ENCODE data around the gene DCTN5. TPM values are rescaled to one million over a fixed set of nuclear protein-coding genes. Genes with fewer than 3 reads are reported as not detected.
"Not testable (repeated sequence)": the region's sequence is repeated elsewhere in the genome, so short reads cannot be mapped to it uniquely, and the experiment has no call there.

DCTN5 gene
- total RNA-seq, 1 donor from 2014 or later, result 123 TPM

GRCh38 chr16:23694265-23694643 is 53.0 kb downstream of the DCTN5 start:
- no peak for DNase-seq (ENCODE audit: low read depth)

DNA sequence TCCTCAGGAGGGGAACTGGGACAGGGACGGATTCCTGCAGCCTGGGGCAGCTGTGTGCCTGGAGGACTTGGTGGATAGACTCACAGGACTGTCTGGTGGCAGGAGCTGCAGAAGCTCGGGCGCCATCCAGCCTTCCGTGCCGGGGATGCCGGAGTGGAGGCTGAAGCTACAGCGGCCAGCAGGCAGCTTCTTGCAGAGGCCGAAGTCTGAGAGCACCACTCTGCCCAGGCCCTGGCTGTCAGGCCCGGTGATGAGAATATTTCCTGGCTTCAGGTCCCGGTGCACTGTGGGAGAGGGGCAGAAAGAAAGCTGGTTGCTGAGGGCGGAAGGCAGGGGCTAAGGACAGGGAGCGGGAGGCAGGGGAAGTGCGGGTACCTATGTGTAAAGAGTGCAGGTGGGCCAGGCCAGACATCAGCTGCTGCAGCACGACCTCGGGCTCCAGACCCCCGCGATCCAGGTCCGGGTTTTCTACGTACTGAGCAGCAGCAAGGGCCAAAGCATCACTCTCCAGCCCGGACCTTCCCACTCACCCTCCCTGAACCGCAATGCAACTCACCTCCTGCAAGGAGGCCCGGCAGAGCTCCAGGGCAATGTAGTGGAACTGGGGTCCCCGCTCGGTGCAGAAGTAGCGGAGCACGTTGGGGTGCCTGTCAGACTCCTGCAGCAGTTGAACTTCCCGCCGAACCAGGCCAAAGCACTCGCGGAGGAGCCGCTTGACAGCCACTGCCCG is 53.5 kb downstream of the DCTN5 start:
- peak; percentile 35 for DNase-seq (ENCODE audit: low read depth)

DNA sequence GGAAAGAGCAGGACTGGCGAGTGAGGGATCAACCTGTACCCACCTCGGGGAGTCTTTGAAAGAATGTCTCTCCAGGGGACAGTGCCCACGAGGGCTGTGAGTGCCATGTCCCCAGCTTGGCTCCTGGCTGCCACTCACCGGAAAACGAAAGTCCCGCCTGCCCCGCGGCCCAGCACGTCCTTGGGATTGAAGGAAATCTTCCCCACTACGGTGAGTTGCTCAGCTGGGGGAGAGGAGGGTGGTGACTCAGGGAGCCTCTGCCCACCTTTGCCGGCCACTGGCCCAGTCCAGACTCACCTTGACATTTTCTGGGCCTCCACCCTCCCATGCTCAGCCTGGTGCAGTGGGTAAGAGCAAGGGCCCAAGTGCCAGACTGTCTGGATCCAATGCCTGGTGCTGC is 54.5 kb downstream of the DCTN5 start:
- no peak for DNase-seq (ENCODE audit: low read depth)

GRCh38 chr16:23699100-23699499 is 57.8 kb downstream of the DCTN5 start:
- peak; percentile 32 for DNase-seq (ENCODE audit: low read depth)

GRCh38 chr16:23700093-23700492 is 58.8 kb downstream of the DCTN5 start:
- no peak for DNase-seq (ENCODE audit: low read depth)

DNA sequence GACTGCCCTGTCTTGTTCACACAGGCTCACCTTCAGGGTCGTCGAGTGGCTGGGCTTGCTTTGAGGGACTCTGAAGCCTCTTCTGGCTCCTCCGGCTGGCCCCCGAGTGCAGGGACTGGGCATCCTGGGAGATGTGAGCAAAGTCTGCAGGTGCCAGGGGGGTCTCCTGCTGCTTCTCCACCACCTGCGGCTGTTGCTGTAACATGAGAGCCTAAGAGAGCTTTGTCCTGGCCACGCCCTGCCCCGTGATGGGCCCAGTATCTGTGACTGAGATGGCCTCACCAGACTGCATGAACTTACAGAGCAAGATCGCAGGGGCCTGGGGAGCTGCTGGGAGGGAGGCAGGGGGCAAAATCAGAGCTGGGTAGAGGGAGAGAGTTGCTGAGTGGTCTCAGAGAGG is 59.2 kb downstream of the DCTN5 start:
- DNase-seq (ENCODE audit: low read depth), result no peak

DNA sequence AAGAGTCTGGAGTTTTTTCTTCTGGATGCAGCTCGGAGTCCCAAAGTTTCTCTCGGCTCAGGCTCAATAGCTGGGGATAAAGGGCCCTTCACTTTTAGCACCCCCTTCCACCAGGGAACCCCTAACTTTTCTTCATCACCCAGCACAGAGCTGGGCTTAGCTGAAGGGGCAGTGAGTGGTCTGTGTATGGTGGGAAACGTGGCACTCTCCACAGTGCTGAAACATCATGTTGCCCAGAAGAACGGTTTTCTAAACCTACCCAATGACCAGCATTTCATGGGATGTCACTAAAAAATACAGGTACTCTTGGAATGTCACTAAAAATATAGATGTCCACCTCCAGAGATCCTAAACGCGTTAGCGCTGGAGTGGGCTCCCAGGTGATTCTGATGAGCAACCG is 59.8 kb downstream of the DCTN5 start:
- no peak for DNase-seq (ENCODE audit: low read depth)

DNA sequence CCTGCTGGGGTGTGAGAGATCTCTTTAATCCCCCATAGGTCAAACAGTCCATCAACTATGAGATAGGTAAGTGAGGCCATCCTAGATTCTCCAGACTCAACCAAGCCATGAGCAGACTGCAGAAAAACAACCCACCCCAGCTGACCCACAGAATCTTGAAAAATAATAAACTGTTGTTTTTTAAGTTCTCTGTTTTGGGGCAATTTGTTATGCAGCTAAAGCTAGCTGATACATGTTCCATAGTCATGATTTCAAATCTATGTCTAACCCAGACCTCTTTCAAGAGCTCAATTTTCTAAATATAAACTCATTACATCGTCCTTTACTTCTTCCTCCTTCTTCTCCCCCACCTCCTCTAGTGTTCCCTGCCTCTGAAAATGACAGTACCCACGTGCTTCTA is 61.7 kb downstream of the DCTN5 start:
- DNase-seq (ENCODE audit: low read depth), result no peak

DNA sequence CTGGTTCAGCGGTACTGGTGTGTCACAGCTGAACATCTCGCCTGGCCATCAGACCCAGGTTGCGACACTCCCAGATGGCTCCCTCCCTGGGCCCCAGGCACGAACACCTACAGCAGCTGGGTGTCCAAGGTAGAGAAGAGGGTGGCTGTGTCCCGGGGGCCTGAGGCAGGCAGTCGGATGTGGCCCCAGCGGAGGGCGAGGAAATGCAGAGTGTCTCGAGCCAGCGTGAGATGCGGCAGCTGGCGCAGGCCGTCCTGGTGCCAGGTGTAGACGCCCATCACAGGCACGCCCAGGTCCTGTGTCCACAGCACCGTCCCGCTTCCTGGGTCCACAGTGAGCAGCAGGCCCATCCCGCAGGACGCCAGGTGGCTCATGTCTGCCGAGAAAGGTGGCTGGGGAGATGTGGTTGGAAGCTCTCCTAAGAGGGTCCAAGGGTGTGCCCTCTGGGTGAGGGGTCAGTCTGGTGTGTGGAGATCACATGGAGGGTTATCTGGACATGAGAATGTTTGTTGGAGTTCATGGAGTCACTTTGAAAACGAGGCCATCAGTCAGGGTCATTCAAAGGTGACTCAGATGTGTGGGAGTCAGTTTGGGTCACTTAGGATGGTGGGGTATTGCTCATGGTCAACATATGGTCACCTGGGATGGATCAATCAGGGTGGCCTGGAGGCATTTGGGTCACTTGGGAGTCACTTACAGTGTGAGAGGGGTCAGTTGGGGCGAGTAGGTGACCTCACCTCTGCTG is 63.7 kb downstream of the DCTN5 start:
- no peak for DNase-seq (ENCODE audit: low read depth)

DNA sequence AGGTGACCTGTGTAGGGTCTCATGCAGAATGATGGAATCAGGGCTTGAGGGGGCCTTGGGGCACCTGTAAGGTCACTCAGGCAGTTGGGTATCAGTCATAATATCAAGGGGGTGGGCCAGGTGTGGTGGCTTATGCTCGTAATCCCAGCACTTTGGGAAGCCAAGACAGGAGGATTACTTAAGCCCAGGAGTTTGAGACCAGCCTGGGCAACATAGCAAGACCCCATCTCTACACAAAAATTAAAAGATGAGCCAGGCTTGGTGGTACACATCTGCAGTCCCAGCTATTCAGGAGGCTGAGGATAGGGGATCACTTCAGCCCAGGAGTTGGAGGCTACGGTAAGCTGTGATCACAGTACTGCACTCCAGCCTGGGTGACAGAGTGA is 64.2 kb downstream of the DCTN5 start:
- no peak for DNase-seq (ENCODE audit: low read depth)

GRCh38 chr16:23706439-23706838 is 65.2 kb downstream of the DCTN5 start:
- no peak for DNase-seq (ENCODE audit: low read depth)

DNA sequence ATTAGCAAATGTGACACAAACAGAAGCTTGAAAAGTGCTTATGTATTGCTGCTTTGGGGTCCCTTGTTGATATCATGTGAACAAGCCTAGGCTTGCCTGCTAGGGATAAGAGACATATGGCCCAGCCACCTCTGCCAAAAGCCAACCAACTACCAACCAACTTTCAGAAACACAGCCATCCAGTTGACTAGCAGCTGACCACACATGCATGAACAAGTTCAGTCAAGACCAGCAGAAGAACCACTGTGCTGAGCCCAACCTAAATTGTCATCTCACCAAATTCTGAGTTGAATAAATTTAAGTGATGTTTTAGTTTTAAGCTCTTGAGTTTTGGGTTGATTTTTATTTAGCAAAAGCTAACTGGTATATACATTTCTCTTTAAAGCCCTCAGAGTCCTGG is 68.3 kb downstream of the DCTN5 start:
- no peak for DNase-seq (ENCODE audit: low read depth)

GRCh38 chr16:23710008-23710407 is 68.7 kb downstream of the DCTN5 start:
- DNase-seq (ENCODE audit: low read depth), result no peak

DNA sequence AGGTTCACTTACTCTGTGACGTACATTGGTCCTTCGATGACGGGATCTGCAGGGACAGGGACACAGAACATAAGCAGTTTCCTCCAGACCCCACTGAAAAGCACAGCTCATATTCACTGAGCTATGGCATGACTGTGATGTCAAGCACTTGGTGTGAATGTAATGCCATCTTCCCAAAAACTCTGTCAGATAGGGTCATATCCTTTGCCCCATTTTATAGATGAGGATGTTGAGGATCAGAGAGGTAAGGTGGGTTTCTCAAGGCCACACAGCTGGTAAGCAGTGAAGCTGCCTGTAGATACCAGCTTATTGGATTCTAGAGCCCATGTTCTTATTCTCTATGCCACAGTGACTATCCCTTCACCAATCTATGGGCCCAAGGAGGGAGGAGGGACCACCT is 69.2 kb downstream of the DCTN5 start:
- DNase-seq (ENCODE audit: low read depth), result no peak

DNA sequence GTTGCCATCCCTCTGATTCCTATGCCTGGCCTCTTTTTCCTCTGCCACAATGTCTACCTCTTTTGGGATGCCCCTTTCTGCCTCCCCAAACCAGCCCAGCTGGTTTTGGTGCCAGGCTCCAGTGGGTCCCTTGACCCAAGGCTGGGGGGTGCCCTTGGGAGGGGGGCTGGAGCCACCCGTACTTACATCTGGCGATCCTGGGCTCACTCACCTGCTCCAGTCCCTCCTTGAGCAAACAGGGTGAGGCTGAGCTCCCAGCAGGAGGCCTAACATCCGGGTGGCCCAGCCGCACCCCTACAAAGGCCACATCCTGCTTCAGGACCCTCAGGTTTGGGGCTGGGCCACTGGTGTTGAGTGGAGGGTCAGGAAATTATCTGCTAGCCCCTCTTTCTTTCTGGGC is 70.5 kb downstream of the DCTN5 start:
- no peak for DNase-seq (ENCODE audit: low read depth)

GRCh38 chr16:23712976-23713375 is 71.7 kb downstream of the DCTN5 start, which contains the start of gene ERN2:
Gene ERN2 (minus strand): TSS chr16:23713222. CDS start chr16:23713187, 35 bp downstream.
- DNase-seq (ENCODE audit: low read depth), result no peak

GRCh38 chr16:23716484-23716883 is 75.2 kb downstream of the DCTN5 start:
- DNase-seq (ENCODE audit: low read depth), result no peak

- not testable (repeated sequence) for DNase-seq (ENCODE audit: low read depth)
These were observed 81.5 kb downstream of the DCTN5 start for GRCh38 chr16:23722613-23723240.

- DNase-seq (ENCODE audit: low read depth), result no peak
These were observed 83.0 kb downstream of the DCTN5 start for GRCh38 chr16:23724096-23724784.

GRCh38 chr16:23724785-23725131 is 83.5 kb downstream of the DCTN5 start:
- no peak for DNase-seq (ENCODE audit: low read depth)

GRCh38 chr16:23726710-23727109 is 85.4 kb downstream of the DCTN5 start:
- DNase-seq (ENCODE audit: low read depth), result no peak

Data from renal cortical epithelial cell (primary cell).